ENCODE measurements around the gene SAMD14. TPM values are rescaled to one million over a fixed set of nuclear protein-coding genes. Genes with fewer than 3 reads are reported as not detected.

Gene SAMD14
- polyA plus RNA-seq, 4 donors, result 9.4 to 21.7 (median 20.0) TPM

GRCh38 chr17:50149417-50150353 is 19.7 kb upstream of the SAMD14 start:
- no peak for DNase-seq (ENCODE audit: low read depth in 4 of 4, low spot score in 2 of 4)

- DNase-seq (ENCODE audit: low read depth in 4 of 4, low spot score in 2 of 4), result no peak
Observed at GRCh38 chr17:50149091-50149416, 19.1 kb upstream of the SAMD14 start.

GRCh38 chr17:50148226-50149090 is 18.5 kb upstream of the SAMD14 start:
- DNase-seq (ENCODE audit: low read depth in 4 of 4, low spot score in 2 of 4), result no peak

- no peak for DNase-seq (ENCODE audit: low read depth in 4 of 4, low spot score in 2 of 4)
Observed at GRCh38 chr17:50147841-50148225, 17.9 kb upstream of the SAMD14 start.

GRCh38 chr17:50146927-50147665 is 17.1 kb upstream of the SAMD14 start:
- DNase-seq (ENCODE audit: low read depth in 4 of 4, low spot score in 2 of 4), result no peak

GRCh38 chr17:50146230-50146926 is 16.4 kb upstream of the SAMD14 start:
- no peak for DNase-seq (ENCODE audit: low read depth in 4 of 4, low spot score in 2 of 4)

- DNase-seq (ENCODE audit: low read depth in 4 of 4, low spot score in 2 of 4), result no peak
Observed at GRCh38 chr17:50145532-50146229, 15.7 kb upstream of the SAMD14 start.

GRCh38 chr17:50144845-50145531 is 15.0 kb upstream of the SAMD14 start:
- DNase-seq (ENCODE audit: low read depth in 4 of 4, low spot score in 2 of 4), result no peak

- DNase-seq (ENCODE audit: low read depth in 4 of 4, low spot score in 2 of 4), result no peak
Observed at GRCh38 chr17:50144355-50144754, 14.4 kb upstream of the SAMD14 start.

- DNase-seq (ENCODE audit: low read depth in 4 of 4, low spot score in 2 of 4), result no peak
Observed at GRCh38 chr17:50143461-50144176, 13.7 kb upstream of the SAMD14 start.

- no peak for DNase-seq (ENCODE audit: low read depth in 4 of 4, low spot score in 2 of 4)
Observed at GRCh38 chr17:50141745-50142110, 11.8 kb upstream of the SAMD14 start.

GRCh38 chr17:50141026-50141744 is 11.2 kb upstream of the SAMD14 start:
- DNase-seq (ENCODE audit: low read depth in 4 of 4, low spot score in 2 of 4), result no peak

- no peak for DNase-seq (ENCODE audit: low read depth in 4 of 4, low spot score in 2 of 4)
Observed at GRCh38 chr17:50139950-50140885, 10.3 kb upstream of the SAMD14 start.

- DNase-seq (ENCODE audit: low read depth in 4 of 4, low spot score in 2 of 4), result no peak
Observed at GRCh38 chr17:50139185-50139783, 9.3 kb upstream of the SAMD14 start.

- no peak for DNase-seq (ENCODE audit: low read depth in 4 of 4, low spot score in 2 of 4)
Observed at GRCh38 chr17:50137042-50137441, 7.1 kb upstream of the SAMD14 start.

- DNase-seq (ENCODE audit: low read depth in 4 of 4, low spot score in 2 of 4), result no peak
Observed at GRCh38 chr17:50136096-50136687, 6.2 kb upstream of the SAMD14 start.
